Activated T-helper 17 cell treated with anti-CD3 and anti-CD28 coated beads, Interleukin-2, amount 50 U/mL, for 72 hours (primary cell): Measurements from ENCODE around the gene PAK1. TPM values are rescaled to one million over a fixed set of nuclear protein-coding genes. Genes with fewer than 3 reads are reported as not detected.

Source experiments
- ATAC-seq: fragments of 150-1000 bp; cut with Tn5 transposase; replicated peaks from 2 replicates; pipeline ENCODE4 v1.10.0; 2021; ENCODE audit warnings: mild to moderate bottlenecking, moderate library complexity
- H3K27ac Mint-ChIP-seq: one replicate; pipeline ENCODE4 v1.8.0; 2022; ENCODE audit warnings: mixed read lengths
- H3K27me3 Mint-ChIP-seq: one replicate; pipeline ENCODE4 v1.8.0; 2022; ENCODE audit warnings: mixed read lengths
- H3K36me3 Mint-ChIP-seq: one replicate; pipeline ENCODE4 v1.8.0; 2022; ENCODE audit warnings: low read depth, mild to moderate bottlenecking, mixed read lengths
- H3K4me1 Mint-ChIP-seq: one replicate; pipeline ENCODE4 v1.8.0; 2022; ENCODE audit warnings: mixed read lengths
- H3K4me3 Mint-ChIP-seq: one replicate; pipeline ENCODE4 v1.8.0; 2022; ENCODE audit warnings: mild to moderate bottlenecking, mixed read lengths
- H3K9me3 Mint-ChIP-seq: one replicate; pipeline ENCODE4 v1.8.0; 2022; ENCODE audit warnings: mixed read lengths
- total RNA-seq, 2 donors: library from RNA; stranded (reverse); gene quantifications; one replicate each; pipeline ENCODE4 v1.2.3, GENCODE V29; 2022

The PAK1 gene
- total RNA-seq, 2 donors from 2014 or later: 26.2 to 42.0 TPM

DNA sequence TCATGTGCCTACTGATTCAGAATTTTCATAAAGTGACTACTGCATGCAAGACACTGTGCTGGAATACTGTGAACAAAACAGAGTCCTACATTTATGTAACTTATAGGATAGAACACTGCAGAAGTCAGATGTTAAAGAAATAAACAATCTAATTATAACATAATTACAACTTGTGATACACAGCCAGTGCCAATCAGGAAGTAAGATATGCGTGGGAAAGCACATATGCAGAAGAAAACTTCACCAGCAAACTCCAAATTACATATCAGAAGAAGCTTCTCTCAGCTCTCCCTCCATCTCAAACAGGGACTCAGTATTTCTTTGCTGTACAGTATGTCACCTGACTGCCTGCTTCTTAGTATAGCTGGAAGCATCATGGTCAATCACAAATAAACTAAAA, 37.4 kb downstream of the PAK1 start:
- H3K27me3 Mint-ChIP-seq: peaks cover 3% of the 10 kb centered on the region
- H3K36me3 Mint-ChIP-seq: no peaks in the 10 kb centered on the region
- no peaks in the 10 kb centered on the region for H3K9me3 Mint-ChIP-seq
- ATAC-seq: no peak
- no peak overlapping the region for H3K27ac Mint-ChIP-seq
- H3K4me1 Mint-ChIP-seq: no peaks in the 10 kb centered on the region
- no peak overlapping the region for H3K4me3 Mint-ChIP-seq

DNA sequence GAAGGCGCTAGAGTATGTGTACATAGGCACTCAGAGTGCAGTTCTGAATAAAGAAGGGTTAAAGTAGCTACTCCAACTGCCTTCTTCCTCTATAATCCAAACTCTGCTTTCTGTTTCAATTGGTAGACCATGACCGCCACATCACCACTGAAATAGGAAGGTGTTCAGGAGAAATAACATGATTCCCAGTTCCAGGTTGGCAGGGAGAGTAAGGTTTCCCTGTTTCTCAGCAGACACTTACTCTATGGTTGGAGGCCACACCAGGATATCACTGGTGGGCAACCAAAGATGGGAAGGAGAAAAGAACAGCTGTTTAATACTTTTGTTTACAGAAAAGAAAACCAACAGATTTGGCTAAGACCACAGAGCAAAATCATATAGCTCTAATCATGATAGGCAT, 37.9 kb downstream of the PAK1 start:
- no peak overlapping the region for H3K27ac Mint-ChIP-seq

DNA sequence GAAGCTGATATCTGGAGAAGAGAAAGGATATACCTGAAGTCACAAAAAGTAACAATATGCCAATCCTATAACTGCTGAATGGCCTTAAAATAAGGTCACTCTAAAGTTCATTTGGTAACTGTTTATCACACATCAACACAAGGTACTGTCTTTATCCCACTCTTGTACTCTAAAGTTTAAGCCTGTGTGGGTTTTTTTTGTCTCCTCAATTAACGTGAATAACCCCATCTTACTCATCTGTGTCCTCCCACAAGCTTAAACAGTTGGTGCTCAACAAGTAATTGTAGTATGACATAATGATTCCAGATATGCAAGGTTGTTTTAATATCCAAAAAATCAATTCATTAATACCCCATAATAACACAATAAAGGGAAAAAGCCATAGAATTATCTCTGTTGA, 42.1 kb downstream of the PAK1 start:
- H3K27me3 Mint-ChIP-seq: peaks cover 13% of the 10 kb centered on the region
- H3K9me3 Mint-ChIP-seq: no peaks in the 10 kb centered on the region
- no peak overlapping the region for H3K4me3 Mint-ChIP-seq
- ATAC-seq: no peak
- H3K36me3 Mint-ChIP-seq: no peaks in the 10 kb centered on the region
- H3K4me1 Mint-ChIP-seq: no peaks in the 10 kb centered on the region
- H3K27ac Mint-ChIP-seq: no peak overlapping the region

More for the DNA sequence above, 37.9 kb downstream of the PAK1 start:
- ATAC-seq: no peak
- Mint-ChIP-seq H3K9me3 (no peaks in the 10 kb centered on the region), H3K27me3 (peaks cover 3% of the 10 kb centered on the region), H3K4me3 (no peak overlapping the region), H3K4me1 (no peaks in the 10 kb centered on the region), H3K36me3 (no peaks in the 10 kb centered on the region)

DNA sequence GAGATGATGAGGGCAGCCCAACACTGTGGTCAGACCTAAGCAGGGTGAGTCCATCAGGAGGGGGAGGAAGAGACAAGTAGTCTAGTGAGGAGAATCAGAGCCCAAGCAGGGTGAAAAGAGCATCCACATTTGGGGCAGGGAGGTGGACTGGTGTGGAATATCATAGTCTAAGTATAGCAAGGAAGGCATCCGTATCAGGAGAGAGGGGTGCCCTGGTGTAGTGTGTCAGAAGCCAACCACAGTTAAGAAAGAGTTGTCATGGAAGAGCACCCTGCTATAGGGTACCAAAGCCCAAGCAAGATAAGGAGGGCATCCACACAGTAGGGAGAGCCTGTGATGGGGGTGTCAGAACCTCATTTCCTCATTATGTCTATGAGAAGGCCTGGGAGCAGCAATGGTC, 45.3 kb downstream of the PAK1 start:
- Mint-ChIP-seq H3K36me3 (no peaks in the 10 kb centered on the region), H3K9me3 (no peaks in the 10 kb centered on the region), H3K4me3 (no peak overlapping the region), H3K27me3 (peaks cover 17% of the 10 kb centered on the region), H3K4me1 (no peaks in the 10 kb centered on the region), H3K27ac (no peak overlapping the region)
- ATAC-seq: no peak

DNA sequence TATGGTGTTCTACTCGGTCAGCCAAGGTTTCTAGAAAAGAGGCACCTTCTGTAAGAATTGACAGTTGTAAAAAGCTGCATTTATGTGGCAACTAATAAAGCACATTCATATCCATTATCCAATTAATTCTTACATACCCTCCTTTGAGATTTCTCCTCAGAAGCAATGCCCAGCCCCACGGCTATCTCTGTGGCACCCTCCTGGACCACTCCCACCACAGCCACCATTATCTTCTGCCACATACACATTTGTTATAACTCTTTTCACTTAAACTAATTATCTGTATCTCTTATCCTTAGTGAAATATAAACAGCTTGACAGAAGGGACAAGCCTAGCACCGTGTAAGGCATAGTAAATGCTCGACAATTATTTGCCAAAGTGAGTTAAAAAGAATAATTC, 48.5 kb downstream of the PAK1 start:
- H3K27me3 Mint-ChIP-seq: peaks cover 18% of the 10 kb centered on the region
- H3K36me3 Mint-ChIP-seq: no peaks in the 10 kb centered on the region
- no peaks in the 10 kb centered on the region for H3K9me3 Mint-ChIP-seq
- H3K4me1 Mint-ChIP-seq: no peaks in the 10 kb centered on the region
- no peak overlapping the region for H3K4me3 Mint-ChIP-seq
- ATAC-seq: no peak
- no peak overlapping the region for H3K27ac Mint-ChIP-seq

DNA sequence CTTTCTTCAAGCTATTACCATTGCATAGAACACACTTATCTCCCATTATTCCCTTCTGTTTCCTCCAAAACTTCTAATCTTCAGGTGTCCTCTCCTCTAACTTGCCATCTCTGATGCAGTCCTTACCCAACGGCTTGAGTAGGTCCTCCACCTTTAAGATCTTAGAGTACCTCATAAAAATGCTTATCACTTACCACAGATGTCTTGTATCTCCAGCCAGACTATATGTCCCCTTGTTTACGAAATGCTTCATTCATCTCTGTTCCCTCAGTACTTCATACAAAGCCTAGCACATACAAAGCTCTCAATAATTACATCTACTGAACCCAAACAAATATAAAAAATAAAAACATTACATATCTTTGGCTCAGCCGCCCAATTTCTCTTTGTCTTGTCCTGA, 49.2 kb downstream of the PAK1 start:
- H3K9me3 Mint-ChIP-seq: no peaks in the 10 kb centered on the region

GRCh38 chr11:77423624-77424023, 50.3 kb downstream of the PAK1 start:
- no peak for ATAC-seq
- Mint-ChIP-seq H3K27me3 (peaks cover 18% of the 10 kb centered on the region), H3K9me3 (no peaks in the 10 kb centered on the region), H3K36me3 (no peaks in the 10 kb centered on the region), H3K27ac (no peak overlapping the region), H3K4me1 (peaks cover under 1% of the 10 kb centered on the region), H3K4me3 (no peak overlapping the region)

More for the DNA sequence above, 49.2 kb downstream of the PAK1 start:
- Mint-ChIP-seq H3K36me3 (no peaks in the 10 kb centered on the region), H3K27me3 (peaks cover 18% of the 10 kb centered on the region), H3K27ac (no peak overlapping the region), H3K4me1 (no peaks in the 10 kb centered on the region), H3K4me3 (no peak overlapping the region)
- ATAC-seq: no peak

DNA sequence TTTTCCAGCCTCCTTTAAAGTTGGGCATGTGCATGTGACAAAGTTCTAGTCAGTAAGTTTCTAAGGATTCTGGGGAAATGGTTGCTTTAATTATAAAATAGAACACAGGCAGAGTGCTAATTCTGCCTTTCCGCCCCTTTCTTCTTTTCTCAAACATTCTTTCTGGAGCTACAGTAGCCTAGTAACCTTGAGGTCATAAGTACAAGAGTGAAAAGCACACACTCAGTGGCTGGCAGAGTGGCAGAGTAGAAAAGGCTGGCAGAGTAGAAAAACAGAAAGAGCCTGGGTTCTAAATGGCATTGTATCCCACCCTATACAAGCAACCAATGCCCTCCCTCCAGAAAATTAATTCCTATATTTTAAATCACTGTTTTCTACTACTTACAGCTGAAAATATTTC, 51.2 kb downstream of the PAK1 start:
- peaks cover 3% of the 10 kb centered on the region for H3K4me1 Mint-ChIP-seq

GRCh38 chr11:77421041-77421723, 52.7 kb downstream of the PAK1 start:
- H3K9me3 Mint-ChIP-seq: no peaks in the 10 kb centered on the region
- no peak overlapping the region for H3K4me3 Mint-ChIP-seq

More for the DNA sequence above, 51.2 kb downstream of the PAK1 start:
- no peak overlapping the region for H3K27ac Mint-ChIP-seq
- peaks cover 10% of the 10 kb centered on the region for H3K27me3 Mint-ChIP-seq
- no peaks in the 10 kb centered on the region for H3K9me3 Mint-ChIP-seq
- ATAC-seq: no peak
- H3K4me3 Mint-ChIP-seq: no peak overlapping the region
- no peaks in the 10 kb centered on the region for H3K36me3 Mint-ChIP-seq

GRCh38 chr11:77418971-77419597, 54.8 kb downstream of the PAK1 start:
- Mint-ChIP-seq H3K4me3 (no peak overlapping the region), H3K27ac (no peak overlapping the region), H3K9me3 (no peaks in the 10 kb centered on the region), H3K36me3 (no peaks in the 10 kb centered on the region), H3K4me1 (peaks cover 3% of the 10 kb centered on the region), H3K27me3 (peaks cover 4% of the 10 kb centered on the region)
- no peak for ATAC-seq

More at GRCh38 chr11:77421041-77421723, 52.7 kb downstream of the PAK1 start:
- H3K4me1 Mint-ChIP-seq: peaks cover 3% of the 10 kb centered on the region
- H3K27ac Mint-ChIP-seq: no peak overlapping the region
- H3K27me3 Mint-ChIP-seq: peaks cover 4% of the 10 kb centered on the region
- H3K36me3 Mint-ChIP-seq: no peaks in the 10 kb centered on the region
- ATAC-seq: no peak

GRCh38 chr11:77418155-77418970, 55.5 kb downstream of the PAK1 start:
- Mint-ChIP-seq H3K4me1 (peaks cover 3% of the 10 kb centered on the region), H3K4me3 (no peak overlapping the region), H3K27ac (no peak overlapping the region), H3K9me3 (no peaks in the 10 kb centered on the region), H3K36me3 (no peaks in the 10 kb centered on the region), H3K27me3 (peaks cover 4% of the 10 kb centered on the region)
- no peak for ATAC-seq

DNA sequence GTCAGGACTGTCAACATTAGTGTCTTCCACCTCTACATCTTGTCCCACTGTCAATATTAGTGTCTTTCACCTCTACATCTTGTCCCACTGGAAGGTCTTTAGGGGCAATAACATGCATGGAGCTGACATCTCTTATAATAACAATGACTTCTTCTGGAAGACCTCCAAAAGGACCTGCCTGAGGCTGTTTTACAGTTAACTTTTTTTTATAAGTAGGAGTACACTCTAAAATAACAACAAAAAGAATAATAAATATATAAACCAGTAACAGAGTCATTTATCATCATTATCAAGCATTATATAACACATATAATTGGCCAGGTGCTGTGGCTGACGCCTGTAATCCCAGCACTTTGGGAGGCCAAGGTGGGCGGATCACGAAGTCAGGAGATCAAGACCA, 57.5 kb downstream of the PAK1 start:
- peaks cover 4% of the 10 kb centered on the region for H3K27me3 Mint-ChIP-seq
- H3K27ac Mint-ChIP-seq: no peak overlapping the region
- H3K36me3 Mint-ChIP-seq: no peaks in the 10 kb centered on the region
- ATAC-seq: no peak
- H3K9me3 Mint-ChIP-seq: no peaks in the 10 kb centered on the region
- H3K4me1 Mint-ChIP-seq: peaks cover 8% of the 10 kb centered on the region
- no peak overlapping the region for H3K4me3 Mint-ChIP-seq

DNA sequence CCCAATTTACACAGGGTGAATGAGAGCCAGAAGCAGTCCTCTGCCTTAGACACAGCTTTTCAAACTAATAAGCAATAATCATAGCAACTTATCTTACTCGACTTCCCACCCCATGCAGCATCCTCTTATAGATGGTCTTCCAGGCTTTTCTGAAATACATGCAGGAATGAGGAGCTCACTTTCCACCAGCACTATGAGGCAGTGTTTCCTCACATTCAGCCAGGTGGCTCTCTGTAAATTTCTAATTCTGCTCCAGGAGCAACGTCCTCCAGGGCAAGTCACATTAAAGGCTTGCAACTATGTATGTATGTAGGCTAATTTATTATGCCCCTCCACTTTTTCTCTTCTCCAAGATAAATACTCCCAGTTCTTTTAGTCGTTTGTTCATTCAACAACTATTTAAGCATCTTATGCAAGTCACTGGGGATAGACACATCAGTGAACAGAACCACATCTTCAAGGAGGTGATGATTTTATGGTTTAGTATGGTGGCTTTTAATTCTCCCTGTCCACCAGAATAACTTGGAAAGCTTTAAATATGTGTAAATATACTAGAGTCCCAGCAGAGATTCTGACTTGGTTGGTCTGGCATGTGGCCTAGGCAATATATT, 59.9 kb downstream of the PAK1 start:
- Mint-ChIP-seq H3K27ac (no peak overlapping the region), H3K4me3 (no peak overlapping the region), H3K36me3 (no peaks in the 10 kb centered on the region), H3K9me3 (no peaks in the 10 kb centered on the region), H3K4me1 (peaks cover 24% of the 10 kb centered on the region), H3K27me3 (no peaks in the 10 kb centered on the region)
- ATAC-seq: no peak

GRCh38 chr11:77412814-77413213, 61.1 kb downstream of the PAK1 start:
- Mint-ChIP-seq H3K4me1 (peaks cover 20% of the 10 kb centered on the region), H3K27me3 (no peaks in the 10 kb centered on the region), H3K9me3 (no peaks in the 10 kb centered on the region), H3K27ac (peak overlapping the region; percentile 81), H3K36me3 (no peaks in the 10 kb centered on the region), H3K4me3 (peak overlapping the region; percentile 89)
- no peak for ATAC-seq
